Stimulated activated CD8-positive, alpha-beta memory T cell treated with anti-CD3 and anti-CD28 coated beads, Interleukin-7, amount 100 ng/mL, for 48 hours (primary cell): ENCODE measurements around the gene EXOC8.

Source experiments
- DNase-seq, 2 donors: peaks; one replicate each; pipeline ENCODE4 v3.0.0-alpha.2; 2020; ENCODE audit warnings: low read depth in 1 of 2; ENCODE audit errors: extremely low read depth in 1 of 2

The EXOC8 gene, protein sequence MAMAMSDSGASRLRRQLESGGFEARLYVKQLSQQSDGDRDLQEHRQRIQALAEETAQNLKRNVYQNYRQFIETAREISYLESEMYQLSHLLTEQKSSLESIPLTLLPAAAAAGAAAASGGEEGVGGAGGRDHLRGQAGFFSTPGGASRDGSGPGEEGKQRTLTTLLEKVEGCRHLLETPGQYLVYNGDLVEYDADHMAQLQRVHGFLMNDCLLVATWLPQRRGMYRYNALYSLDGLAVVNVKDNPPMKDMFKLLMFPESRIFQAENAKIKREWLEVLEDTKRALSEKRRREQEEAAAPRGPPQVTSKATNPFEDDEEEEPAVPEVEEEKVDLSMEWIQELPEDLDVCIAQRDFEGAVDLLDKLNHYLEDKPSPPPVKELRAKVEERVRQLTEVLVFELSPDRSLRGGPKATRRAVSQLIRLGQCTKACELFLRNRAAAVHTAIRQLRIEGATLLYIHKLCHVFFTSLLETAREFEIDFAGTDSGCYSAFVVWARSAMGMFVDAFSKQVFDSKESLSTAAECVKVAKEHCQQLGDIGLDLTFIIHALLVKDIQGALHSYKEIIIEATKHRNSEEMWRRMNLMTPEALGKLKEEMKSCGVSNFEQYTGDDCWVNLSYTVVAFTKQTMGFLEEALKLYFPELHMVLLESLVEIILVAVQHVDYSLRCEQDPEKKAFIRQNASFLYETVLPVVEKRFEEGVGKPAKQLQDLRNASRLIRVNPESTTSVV

DNA sequence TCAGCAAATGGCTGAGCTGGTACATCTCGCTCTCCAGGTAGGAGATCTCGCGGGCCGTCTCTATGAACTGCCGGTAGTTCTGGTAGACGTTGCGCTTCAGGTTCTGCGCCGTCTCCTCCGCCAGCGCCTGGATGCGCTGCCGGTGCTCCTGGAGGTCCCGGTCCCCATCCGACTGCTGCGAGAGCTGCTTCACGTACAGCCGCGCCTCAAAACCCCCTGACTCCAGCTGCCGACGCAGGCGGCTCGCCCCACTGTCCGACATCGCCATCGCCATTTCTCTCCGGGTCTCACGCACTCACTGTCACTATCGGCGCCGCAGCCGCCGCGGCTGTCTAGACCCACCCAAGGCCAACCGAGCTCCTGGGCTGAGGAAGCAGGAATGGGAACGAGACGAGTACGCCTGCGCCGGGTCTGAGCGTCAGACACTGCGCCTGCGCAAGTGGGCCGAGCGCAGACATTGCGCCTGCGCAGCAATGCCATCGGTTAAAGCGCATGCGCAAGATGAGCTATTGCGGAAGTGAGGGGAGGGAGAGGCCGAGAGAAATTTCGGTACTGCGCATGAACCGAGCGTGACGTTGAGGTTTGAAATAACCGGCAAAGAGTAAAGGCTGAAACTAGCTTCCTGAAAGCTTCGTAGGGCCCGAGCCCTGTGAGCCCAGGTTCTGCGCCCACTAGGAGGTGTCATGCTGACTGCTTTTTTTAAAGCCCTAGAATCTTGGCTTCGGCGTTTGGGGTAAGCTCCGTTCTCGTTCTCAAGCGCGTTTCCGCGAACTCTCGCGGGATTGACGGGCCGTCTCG is at the start of gene EXOC8:
EXOC8 (minus strand) TSS at position 381 of the 798 bp plus-strand sequence; CDS start at position 274, 107 bp downstream.
- peak; percentile 91 to 96 for DNase-seq

DNA sequence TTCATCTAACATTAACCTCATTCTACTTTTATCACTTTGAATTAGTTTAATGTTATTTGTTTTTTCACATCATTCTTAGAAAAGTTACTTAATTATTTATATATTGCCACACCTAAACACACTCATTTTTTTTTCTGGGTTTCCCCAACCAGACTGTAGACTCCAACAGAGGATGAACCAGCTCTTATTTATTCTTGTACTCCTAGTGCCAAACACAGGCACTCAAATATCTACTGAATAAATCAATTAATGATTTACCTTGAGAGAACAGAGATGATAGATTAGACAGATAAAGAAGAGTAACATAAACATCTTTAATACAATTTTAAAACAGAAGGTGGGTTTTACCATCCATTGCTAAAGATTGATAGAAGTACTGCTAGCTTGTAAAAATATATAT is 48.8 kb upstream of the EXOC8 start:
- no peak for DNase-seq

DNA sequence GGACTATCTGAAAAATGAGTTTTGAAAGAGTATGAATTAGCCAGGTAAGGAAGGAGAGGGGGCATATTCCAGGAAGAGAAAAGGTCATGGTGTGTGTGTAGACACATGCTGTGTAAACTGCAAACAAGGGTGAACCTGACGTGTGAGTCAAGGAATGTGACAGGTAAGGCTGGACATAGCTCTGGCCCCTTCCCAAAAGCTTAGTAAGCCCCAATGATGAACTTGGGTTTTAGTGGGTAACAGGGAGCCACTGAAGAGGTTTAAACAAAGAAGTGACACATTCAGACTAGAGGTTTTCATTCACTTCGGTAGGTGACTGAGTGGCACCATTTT is 47.7 kb upstream of the EXOC8 start:
- DNase-seq = no peak

DNA sequence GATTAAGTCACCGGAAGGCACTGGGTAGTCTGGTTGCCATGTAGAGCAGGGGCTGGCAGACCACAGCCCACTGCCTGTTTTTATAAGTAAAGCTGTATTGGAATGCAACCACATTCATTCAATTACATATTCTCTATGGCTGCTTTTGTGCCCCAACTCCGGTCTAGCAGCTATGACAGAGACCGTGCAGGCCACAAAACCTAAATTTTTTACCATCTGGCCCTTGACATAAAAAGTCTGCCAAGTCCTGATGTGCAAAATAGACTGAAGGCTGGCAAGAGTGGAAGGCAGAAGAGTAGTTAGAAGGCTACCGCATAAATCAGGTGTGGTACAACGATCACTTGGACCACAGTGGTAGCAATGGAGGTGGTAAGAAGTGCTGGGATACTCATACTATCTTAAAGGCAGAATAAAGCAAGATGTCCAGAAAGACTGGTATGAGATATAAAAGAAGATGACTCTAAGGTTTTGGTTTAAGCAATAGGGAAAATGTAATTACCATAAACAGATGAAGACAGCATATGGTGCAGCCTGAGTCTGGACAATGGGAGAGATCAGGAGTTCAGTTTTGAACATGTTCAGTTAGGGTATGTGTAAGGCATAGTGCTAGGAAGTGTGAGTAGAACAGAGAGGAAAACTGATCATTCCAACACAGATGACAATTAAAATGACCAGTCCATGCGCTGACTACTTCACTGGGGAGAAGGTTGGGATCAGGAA is 47.2 kb upstream of the EXOC8 start:
- DNase-seq = no peak

DNA sequence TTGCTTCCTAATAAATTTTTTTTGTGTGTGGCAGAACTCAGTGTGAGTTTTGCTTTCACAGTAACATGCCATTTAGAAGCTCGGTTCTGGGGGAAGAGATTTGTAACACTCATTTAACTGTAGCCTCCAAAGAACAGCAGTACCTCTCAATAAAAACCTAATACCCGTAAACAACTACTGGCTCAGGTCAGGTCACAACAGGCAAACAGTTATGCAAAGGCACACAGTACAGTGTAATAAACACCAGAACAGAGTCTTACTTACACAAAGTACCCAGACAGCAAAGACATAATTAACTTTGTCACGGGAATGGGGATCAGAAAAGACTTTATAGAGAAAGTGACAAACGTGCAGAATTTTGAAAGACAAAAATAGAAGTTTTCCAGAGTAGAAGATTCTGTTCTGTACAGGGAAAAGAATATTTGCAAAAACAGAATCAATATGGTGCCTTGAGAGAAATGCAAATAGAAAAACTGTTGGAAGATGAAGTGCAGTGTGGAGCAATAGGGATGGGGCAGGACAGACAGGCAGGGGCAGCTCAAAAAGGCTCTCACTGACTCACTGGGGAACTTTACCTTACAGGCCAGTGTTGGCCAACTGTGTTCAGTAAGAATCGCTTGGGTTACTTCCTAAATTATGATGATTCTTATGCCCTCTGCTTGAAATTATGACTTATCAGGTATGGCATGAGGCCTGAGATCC is 45.7 kb upstream of the EXOC8 start:
- no peak for DNase-seq

DNA sequence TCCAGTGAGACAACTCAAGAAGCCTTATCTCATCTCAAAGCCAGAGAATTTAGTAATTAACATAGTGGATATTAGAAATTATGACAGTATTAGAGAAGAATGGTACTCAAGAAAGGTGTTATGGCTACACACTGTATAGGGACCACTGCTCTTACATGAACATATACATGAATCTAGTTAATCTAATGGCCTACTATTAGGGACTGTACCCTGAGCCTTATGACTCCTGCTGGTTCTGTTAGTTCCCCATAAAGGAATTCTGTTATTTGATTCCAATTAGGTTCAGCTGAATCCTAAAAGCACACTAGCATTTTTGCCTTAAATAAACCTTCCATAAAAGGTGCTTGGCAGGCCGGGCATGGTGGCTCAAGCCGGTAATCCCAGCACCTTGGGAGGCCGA is 44.8 kb upstream of the EXOC8 start:
- DNase-seq = no peak

DNA sequence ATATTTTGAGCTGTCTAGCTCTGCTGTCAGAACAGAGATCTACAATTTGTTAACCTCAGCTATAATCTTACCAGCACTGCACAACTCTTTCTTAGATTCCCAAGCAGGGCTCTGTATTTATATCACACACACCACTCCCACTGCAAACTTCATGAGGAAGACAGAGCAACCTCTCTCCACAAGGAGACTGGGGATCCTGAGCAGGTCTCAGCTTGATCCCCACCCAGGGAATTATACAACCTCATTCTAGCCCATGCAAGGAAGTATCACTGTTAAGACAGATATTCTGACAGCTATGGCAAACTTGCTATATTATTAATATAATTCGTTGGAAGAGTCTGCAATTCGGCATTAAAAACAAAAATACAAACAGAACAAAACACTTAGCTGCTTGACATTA is 44.1 kb upstream of the EXOC8 start:
- no peak for DNase-seq

DNA sequence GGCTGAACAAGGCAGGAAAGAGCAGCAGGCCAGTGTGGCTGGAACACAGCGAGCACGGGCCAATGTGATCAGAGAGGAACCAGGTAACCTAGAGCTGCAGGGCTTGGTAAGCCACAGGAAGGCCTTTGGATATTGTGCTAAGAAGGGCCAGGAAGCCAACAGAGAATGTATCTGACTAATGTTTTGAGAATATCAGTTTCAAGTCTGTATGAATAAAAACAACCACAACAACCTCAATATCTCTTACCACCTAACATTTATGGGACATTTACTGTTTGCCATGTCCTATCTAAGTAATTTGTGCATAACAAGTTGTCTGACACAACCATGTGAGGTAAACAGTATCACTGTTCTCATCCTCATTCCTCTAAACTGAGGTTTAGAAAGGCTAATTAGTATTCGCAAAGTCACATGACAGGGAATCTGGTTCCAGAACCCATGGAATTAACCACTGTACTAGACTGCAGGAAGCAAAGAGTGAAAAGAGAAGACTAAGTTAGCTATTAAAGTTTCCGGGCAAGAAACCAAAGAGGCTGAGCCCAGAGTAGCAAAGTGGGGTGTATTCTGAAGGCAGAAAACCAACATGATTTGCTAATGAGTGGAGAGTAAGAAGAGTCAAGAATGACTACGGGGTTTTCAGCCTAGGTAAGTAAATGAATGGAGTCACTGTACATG is 39.4 kb upstream of the EXOC8 start:
- no peak for DNase-seq

DNA sequence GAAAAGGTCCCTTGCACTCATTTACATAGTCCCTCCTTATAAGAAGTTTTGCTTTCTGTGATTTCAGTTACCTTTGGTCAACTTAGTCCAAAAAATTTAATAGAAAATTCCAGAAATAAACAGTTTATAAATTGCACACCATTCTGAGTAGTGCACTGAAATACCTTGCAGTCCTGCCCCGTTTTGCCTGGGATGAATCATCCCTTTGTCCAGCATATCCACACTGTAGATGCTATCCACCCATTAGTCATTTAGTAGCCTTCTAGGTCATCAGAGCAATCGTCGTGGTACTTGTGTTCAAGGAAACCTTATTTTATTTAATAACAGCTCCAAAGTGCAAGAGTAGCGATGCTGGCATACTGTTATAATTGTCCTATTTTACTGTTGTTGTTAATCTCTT is 38.4 kb upstream of the EXOC8 start:
- DNase-seq = no peak

DNA sequence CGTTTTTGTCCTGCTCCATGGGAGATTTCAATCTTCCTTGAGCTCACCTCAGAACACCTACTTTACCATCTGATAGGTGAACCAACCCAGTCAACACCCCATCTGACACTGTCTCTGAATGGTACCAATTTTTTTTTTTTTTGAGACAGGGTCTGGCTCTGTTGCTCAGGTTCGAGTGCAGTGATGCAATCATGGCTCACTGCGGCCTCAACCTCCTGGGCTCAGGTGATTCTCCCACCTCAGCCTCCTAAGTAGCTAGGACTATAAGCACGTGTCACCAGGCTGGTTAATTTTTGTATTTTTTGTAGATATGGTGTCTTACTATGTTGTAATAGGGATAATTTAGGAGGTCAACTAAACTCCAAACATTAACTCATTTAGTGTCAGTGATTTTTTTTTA is 36.7 kb upstream of the EXOC8 start:
- no peak for DNase-seq

DNA sequence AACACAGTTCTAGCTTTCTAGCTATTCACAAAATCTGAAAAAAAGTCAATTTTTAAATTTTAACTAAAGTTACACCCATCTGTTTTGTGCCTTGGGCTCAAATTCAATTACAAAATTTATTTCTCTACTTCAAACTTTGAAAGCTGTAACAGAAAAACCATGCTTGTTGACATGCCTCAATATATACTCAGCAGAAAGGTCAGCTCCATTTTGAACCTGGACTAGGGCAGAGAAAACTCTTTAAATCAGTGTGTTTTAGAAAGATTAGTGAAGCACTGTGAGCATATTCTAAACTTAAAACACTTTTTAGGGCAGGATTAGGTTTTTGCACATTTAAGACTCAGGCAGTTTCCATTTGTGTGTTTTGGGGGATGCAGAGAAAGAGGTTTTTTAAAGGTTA is 34.8 kb upstream of the EXOC8 start:
- no peak for DNase-seq

DNA sequence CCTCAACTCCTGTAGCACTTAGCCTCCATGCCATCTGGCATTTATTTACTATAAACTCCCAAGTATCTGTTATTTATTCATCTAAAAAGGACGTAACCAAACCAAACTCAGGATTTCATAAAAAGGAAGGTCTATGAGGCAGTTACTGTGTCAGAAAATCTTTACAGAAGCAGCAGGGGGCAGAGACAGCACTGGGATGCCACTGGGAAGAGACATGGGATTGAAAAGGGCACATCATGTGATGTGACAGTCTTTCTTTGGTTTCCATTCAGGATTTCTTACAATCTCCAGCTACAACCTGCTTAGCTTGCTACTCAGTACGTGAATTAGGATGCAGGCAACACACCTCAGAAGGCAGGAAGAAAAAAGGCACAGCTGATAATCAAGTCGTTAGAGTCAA is 31.6 kb upstream of the EXOC8 start:
- no peak for DNase-seq

DNA sequence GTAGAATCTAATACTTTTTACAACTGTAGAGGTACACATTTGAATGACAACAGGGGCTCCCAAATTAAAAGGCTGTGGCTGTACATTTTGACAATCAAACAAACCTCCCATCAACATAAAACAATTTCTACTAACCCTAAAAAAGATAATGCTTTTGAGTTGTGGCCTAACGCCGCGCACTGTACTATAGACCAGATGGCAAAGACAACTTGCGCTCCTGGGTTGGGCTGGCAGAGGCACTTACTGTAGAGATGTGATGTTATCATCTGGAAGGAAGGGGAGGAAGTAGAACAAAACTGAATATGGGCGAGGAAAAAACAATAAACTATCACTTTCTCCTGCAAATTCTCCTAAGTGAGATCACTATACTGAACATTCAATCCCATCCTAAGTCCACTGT is 26.5 kb upstream of the EXOC8 start:
- no peak for DNase-seq

DNA sequence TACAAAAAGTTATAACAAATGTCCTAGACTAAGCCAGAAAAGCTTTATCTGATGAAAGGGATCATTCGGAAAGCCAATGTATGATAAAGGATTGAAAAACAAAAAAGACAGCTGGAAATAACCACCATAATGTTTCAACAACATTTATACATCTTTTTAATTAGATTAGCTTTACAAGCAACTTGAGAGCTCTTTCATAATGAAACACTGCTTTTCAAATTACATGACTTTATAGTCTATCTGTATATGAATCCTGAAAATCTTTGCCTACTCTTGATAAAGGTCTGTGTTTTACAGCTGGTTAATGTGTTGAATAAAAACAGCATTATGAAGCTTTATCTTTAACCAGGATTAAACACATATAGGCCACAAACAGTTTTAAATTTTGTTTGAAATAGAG is 26.0 kb upstream of the EXOC8 start:
- no peak for DNase-seq

DNA sequence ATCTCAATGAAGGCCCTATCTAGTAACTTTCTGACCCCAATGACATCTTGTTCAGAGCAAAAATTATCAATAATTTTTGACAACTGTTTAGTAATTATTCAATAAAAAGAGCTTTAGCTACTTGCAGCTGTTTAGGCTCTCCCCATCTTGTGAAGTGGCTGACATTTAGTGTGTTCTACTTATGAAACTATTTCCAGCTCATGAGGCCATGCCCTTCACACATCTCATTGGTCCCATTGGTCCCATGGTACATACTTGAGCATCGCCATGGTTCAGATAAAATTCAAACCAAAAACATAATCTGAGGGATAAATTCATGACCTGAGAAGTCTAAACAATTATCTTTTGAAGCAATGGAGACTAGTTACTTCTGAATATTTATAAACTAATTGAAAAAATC is 24.7 kb upstream of the EXOC8 start:
- no peak for DNase-seq

DNA sequence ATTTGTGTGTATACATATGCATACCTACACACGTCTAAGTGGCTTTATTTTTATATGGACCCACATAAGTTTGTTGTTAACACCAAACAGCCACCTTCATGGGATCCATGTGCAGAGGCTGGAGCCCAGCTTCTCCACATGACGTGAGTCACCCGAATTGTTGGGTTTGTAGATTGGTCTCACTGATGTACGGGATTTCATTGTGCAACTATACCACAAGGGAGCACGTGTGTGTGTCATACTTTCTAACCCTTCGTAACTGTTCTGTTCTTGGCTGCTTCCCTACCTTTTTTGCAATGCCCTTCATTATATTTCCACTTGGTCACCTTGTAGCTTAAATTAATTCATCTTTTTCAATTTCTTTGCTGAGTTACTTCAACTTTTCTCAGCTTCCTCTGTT is 21.5 kb upstream of the EXOC8 start:
- DNase-seq = no peak

DNA sequence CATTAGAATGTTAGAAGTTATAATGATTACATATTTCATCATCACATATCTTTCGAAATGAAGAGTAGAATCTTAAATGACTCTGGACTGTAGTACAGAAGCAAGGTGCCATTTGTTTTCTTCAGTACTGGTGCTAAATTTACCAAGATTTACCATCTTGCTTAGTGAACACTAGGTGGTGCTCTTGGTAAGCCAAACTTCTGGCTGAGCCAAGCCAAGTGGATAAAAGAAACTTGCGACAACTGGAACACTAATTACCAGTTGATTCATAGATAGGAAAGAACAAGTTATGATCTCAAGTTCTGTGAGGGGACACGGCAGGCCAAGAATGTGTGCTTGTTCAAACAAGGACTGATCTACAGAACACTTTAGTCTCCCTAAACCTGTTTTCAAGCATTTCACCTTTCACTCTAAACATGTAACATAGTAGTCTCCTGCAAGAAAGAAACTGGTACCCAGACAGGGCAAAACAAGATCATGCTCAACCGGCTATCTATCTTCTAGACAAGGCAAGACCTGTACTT is 20.2 kb upstream of the EXOC8 start:
- DNase-seq = no peak

DNA sequence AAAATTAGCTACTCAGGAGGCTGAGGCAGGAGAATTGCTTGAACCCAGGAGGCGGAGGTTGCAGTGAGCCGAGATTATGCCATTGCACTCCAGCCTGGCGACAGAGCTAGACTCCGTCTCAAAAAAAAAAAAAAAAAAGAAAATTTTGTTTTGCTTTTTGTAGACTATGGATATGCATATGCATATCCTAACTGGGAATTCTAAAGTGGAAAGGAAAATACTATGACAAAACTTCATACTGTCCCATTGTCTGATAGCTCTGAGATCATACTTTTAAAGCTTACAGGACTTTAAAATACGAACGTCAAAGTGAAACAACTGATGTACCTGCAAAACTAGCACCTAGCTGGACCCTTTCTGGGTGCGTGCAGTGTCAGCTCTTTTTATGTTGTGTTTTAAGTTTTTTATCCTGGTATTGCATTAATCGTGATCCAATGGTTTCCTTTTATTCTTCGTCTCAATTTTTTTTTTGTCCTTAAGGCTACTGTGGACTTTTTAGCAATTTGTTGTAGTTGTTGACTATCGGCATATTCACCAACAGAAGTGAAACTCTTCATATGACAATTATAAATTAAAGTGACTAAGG is 19.6 kb upstream of the EXOC8 start:
- DNase-seq = no peak

DNA sequence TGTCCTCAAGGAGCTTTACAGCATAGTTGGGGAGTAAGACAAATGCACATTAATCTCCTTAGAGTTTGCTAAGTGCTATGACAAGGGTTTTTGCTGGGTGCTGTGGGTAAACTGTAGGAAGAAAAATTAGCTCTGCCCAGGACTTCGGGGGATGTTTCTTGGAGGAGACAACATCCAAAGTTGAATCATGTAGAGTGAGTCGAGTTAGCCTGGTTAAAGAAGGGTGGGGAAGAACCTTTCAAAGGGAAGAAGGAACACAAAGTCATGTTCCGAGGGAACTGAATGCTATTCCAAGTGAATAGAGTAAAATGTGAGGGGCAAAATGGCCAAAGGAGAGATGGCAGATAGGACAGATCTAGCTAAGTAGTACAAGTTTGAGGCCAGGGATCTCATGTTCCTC is 17.5 kb upstream of the EXOC8 start:
- no peak for DNase-seq
